NB4 (cell line): Measurements from ENCODE around the gene SGPL1.

ENCODE experiments used
- POLR2A ChIP-seq: IDR thresholded peaks from 2 replicates; pipeline ENCODE4 v1.6.1; 2011; ENCODE audit warnings: mild to moderate bottlenecking; ENCODE audit not compliant: insufficient read length; ENCODE audit errors: extremely low read depth
- TF ChIP-seq, protein P1 (sequence below): IDR thresholded peaks from one replicate; pipeline ENCODE4 v1.5.1; 2012; ENCODE audit warnings: low read depth, low read length

- TF ChIP-seq, protein P1, sequence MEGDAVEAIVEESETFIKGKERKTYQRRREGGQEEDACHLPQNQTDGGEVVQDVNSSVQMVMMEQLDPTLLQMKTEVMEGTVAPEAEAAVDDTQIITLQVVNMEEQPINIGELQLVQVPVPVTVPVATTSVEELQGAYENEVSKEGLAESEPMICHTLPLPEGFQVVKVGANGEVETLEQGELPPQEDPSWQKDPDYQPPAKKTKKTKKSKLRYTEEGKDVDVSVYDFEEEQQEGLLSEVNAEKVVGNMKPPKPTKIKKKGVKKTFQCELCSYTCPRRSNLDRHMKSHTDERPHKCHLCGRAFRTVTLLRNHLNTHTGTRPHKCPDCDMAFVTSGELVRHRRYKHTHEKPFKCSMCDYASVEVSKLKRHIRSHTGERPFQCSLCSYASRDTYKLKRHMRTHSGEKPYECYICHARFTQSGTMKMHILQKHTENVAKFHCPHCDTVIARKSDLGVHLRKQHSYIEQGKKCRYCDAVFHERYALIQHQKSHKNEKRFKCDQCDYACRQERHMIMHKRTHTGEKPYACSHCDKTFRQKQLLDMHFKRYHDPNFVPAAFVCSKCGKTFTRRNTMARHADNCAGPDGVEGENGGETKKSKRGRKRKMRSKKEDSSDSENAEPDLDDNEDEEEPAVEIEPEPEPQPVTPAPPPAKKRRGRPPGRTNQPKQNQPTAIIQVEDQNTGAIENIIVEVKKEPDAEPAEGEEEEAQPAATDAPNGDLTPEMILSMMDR, result no peak
- TF ChIP-seq POLR2A, result no peak
These were observed 76.9 kb downstream of the SGPL1 start for GRCh38 chr10:70892631-70893030.
